HEK293T (cell line): ENCODE results near the gene NTN3.

Experiments used
- SUZ12 ChIP-seq: fragments of 450-650 bp; IDR thresholded peaks from 2 replicates; pipeline ENCODE4 v1.6.1; 2016; ENCODE audit warnings: mild to moderate bottlenecking
- TARDBP ChIP-seq: fragments of 450-650 bp; IDR thresholded peaks from 2 replicates; pipeline ENCODE4 v1.6.1; 2016

DNA sequence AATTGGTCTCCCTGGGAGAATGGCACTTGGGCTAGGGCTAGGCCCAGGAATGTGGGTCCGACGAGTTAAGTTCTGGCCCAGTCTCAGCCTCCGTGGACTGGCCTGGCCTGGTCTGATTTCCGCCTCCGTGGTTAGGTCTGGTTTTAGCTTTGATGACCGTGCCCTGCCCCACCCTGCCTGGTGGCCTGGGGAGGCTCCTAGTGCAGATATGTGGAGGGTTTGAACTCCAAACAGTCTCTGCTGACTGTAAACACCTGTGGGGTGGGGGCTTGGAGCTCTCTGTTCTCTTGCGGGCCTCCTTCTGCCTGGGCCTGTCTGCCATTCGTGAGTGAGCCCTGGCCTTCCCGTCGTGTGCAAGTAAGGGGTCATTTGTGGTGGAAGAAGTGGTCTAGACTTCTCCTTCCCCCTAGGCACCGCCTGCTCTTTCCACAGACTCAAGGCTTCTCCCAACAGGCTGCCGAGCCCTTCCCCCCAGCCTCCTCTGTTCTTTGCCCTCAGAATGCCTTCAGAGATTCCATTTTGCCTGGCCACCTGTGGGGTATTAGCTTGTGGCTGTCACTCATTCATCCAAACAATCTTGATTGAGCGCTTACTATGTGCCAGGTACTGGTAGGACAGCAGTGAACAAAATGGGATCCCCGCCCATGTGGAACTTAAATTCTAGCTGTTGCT, 44.2 kb downstream of the NTN3 start:
- TF ChIP-seq TARDBP (no peak), SUZ12 (no peak)
